A549 (cell line): ENCODE measurements around the gene BST2. TPM values are rescaled to one million over a fixed set of nuclear protein-coding genes. Genes with fewer than 3 reads are reported as not detected.

ENCODE experiments used
- ATAC-seq, 2 experiments: fragments of 200-7000 bp in 1 of 2; fragments of >200 bp in 1 of 2; cut with Nextera tagmentation in 1 of 2; cut with Tn5 transposase in 1 of 2; 3 replicates each; pipeline versions ENCODE4 v1.8.0 to v1.9.1; 2018 to 2020; ENCODE audit warnings: mild to moderate bottlenecking in 1 of 2, moderate library complexity in 1 of 2
- CTCF ChIA-PET: fragments of 300-600 bp; sonication (Branson Sonifier 250); formaldehyde crosslinking; extraction: SDS; loops from one replicate; lab custom pipeline; 2021; ENCODE audit warnings: antibody characterized with exemption, inconsistent platforms; lab: Yijun Ruan, JAX
- POLR2A ChIA-PET: fragments of 350-600 bp; formaldehyde crosslinking; extraction: SDS; loops from one replicate; lab custom pipeline; 2021; ENCODE audit warnings: antibody characterized with exemption, inconsistent platforms; lab: Yijun Ruan, JAX
- DNase-seq, 2 experiments: peaks; one replicate each; pipeline versions ENCODE4 v3.0.0 to v3.0.0-alpha.2; 2011 to 2016; ENCODE audit warnings: low read depth in 1 of 2, low spot score in 1 of 2
- FAIRE-seq: peaks from 2 replicates; lab custom pipeline; 2011; peaks lifted over from hg19 to GRCh38; lab: Jason Lieb, UNC
- H3K27ac ChIP-seq, 2 experiments: fragments of >200 bp; sonication (Bioruptor Twin); formaldehyde crosslinking; 3 replicates each; pipeline ENCODE4 v1.5.1; 2016 to 2017
- H3K4me1 ChIP-seq: fragments of >200 bp; sonication (Bioruptor Twin); formaldehyde crosslinking; 3 replicates; pipeline ENCODE4 v1.6.1; 2016
- H3K4me2 ChIP-seq: fragments of >200 bp; sonication (Bioruptor Twin); formaldehyde crosslinking; 3 replicates; pipeline ENCODE4 v1.6.1; 2016
- H3K4me3 ChIP-seq: fragments of >200 bp; sonication (Bioruptor Twin); formaldehyde crosslinking; 3 replicates; pipeline ENCODE4 v1.5.1; 2016
- H3K9me3 ChIP-seq: fragments of >200 bp; sonication (Bioruptor Twin); formaldehyde crosslinking; 3 replicates; pipeline ENCODE4 v1.6.1; 2016
- BCL3 ChIP-seq: fragments of >200 bp; sonication (Bioruptor Twin); formaldehyde crosslinking; IDR thresholded peaks from 3 replicates; pipeline ENCODE4 v1.6.1; 2016
- CEBPB ChIP-seq, 2 experiments: fragments of >200 bp in 1 of 2; sonication (Bioruptor Twin) in 1 of 2; formaldehyde crosslinking in 1 of 2; IDR thresholded peaks; 2 replicates each; pipeline ENCODE4 v1.6.1; 2012 to 2016
- CHD4 ChIP-seq: fragments of 200-600 bp; sonication (generic); IDR thresholded peaks from 2 replicates; pipeline ENCODE4 v1.6.1; 2016; ENCODE audit warnings: antibody characterized with exemption, mild to moderate bottlenecking, borderline replicate concordance
- E2F6 ChIP-seq: IDR thresholded peaks from 2 replicates; pipeline ENCODE4 v1.6.1; 2012; ENCODE audit warnings: low read depth, borderline replicate concordance
- EHF ChIP-seq: fragments of 250-450 bp; sonication (Bioruptor Pico); IDR thresholded peaks from 2 replicates; pipeline ENCODE4 v1.5.0; 2020; ENCODE audit warnings: mild to moderate bottlenecking
- FOSL2 ChIP-seq, 2 experiments: fragments of 450-650 bp in 1 of 2; fragments of >200 bp in 1 of 2; sonication (Bioruptor Twin) in 1 of 2; formaldehyde crosslinking; IDR thresholded peaks; 2 replicates each; pipeline versions ENCODE4 v1.5.0 to v1.6.1; 2016 to 2020; ENCODE audit warnings: mild to moderate bottlenecking in 1 of 2, moderate library complexity in 1 of 2
- JUNB ChIP-seq: fragments of >200 bp; sonication (Bioruptor Twin); formaldehyde crosslinking; IDR thresholded peaks from 2 replicates; pipeline ENCODE4 v1.6.1; 2016
- KDM5A ChIP-seq: fragments of 200-600 bp; sonication (generic); IDR thresholded peaks from 2 replicates; pipeline ENCODE4 v1.6.1; 2016; ENCODE audit warnings: antibody characterized with exemption, mild to moderate bottlenecking
- MAFK ChIP-seq: fragments of 450-650 bp; IDR thresholded peaks from 2 replicates; pipeline ENCODE4 v1.6.1; 2014; ENCODE audit not compliant: partially characterized antibody
- MAZ ChIP-seq: fragments of 150-350 bp; IDR thresholded peaks from 2 replicates; pipeline ENCODE4 v1.6.1; 2014; ENCODE audit warnings: antibody characterized with exemption, low read depth, low read length, borderline replicate concordance
- NFE2L2 ChIP-seq: fragments of 150-350 bp; conservative IDR thresholded peaks from 2 replicates; pipeline ENCODE4 v1.6.1; 2014; ENCODE audit warnings: low read length
- NPAS2 ChIP-seq: fragments of 250-450 bp; sonication (Bioruptor Pico); IDR thresholded peaks from 2 replicates; pipeline ENCODE4 v1.8.0; 2022; ENCODE audit warnings: mild to moderate bottlenecking, moderate library complexity, borderline replicate concordance
- POLR2A ChIP-seq: IDR thresholded peaks from 2 replicates; pipeline ENCODE4 v1.6.1; 2012; ENCODE audit warnings: mild to moderate bottlenecking, low read length
- RAD21 ChIP-seq, 2 experiments: fragments of >200 bp in 1 of 2; sonication (Bioruptor Twin) in 1 of 2; formaldehyde crosslinking in 1 of 2; IDR thresholded peaks in 1 of 2; conservative IDR thresholded peaks in 1 of 2; 2 replicates in 1 of 2; 3 replicates in 1 of 2; pipeline ENCODE4 v1.6.1; 2012 to 2018; ENCODE audit warnings: inconsistent platforms in 1 of 2
- SMC3 ChIP-seq: fragments of >200 bp; sonication (Bioruptor Twin); formaldehyde crosslinking; IDR thresholded peaks from 3 replicates; pipeline ENCODE4 v1.6.1; 2018; ENCODE audit warnings: inconsistent platforms
- USF2 ChIP-seq: fragments of 450-650 bp; IDR thresholded peaks from 2 replicates; pipeline ENCODE4 v1.6.1; 2014; ENCODE audit warnings: antibody characterized with exemption
- WGBS: methylation state at CpG from one replicate; pipeline ENCODE4 v1.1.6; 2017; ENCODE audit errors: missing lambda C conversion rate; 5-methylcytosine and 5-hydroxymethylcytosine counted together
- polyA plus RNA-seq, 4 experiments: library from polyadenylated mRNA; depleted of rRNA in 3 of 4; stranded (reverse); fragments of >200 nt; fragmentation: RNase III in 1 of 4; extraction: RNeasy Plus Mini Kit Qiagen cat#74134 plus additional on column Dnase treatment in 1 of 4; gene quantifications; 2 replicates in 3 of 4; 3 replicates in 1 of 4; pipeline ENCODE4 v1.2.3, GENCODE V29; 2011 to 2017
- TF ChIP-seq, protein P1 (sequence below): fragments of 150-350 bp; IDR thresholded peaks from 2 replicates; pipeline ENCODE4 v1.6.1; 2014; ENCODE audit warnings: low read depth, mild to moderate bottlenecking, low read length

Gene BST2
- polyA plus RNA-seq, 2 of the 4 experiments (the other 2 are of a cell fraction): 0.12 to 0.26 TPM

DNA sequence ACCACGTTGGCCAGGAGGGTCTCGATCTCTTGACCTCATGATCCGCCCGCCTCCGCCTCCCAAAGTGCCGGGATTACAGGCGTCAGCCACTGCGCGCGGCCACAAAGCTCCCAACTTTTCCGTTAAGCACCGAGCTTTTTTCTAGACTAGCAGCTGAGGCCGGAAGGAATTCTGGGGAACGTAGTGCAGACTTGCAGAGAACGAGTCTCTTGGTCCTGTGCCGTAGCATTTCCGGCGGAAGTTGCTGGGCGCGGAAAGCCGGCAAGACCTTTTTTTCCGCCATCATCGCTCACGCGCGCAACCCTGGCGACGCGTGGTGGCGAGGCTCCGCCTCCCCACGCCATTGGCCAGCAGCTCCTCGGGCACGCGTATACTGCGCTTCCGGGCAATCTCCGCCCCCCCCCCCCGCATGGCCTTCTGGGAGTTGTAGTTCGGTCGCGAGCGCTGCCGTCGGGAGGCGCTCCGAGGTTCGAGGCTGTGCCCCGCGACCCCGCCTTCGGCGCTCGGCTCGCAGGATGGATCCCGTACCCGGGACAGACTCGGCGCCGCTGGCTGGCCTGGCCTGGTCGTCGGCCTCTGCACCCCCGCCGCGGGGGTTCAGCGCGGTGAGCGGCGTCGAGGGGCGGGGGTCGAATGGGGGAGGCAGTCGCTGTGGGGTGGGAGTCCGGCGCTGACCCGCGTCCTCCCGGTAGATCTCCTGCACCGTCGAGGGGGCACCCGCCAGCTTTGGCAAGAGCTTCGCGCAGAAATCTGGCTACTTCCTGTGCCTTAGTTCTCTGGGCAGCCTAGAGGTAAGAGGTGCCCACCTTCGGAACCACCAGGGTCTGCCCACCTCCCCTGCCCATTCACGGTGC is 14.4 kb upstream of the BST2 start, which contains the start of gene MVB12A (continued):
- TF ChIP-seq E2F6: peak; percentile 65; the same call in 1 of the 2 replicates

- ChIA-PET POLR2A (interaction anchor here (0.7 to 1.2 kb wide), 6 partner anchors 8 to 440 kb away, joined by 3 to 5 read pairs (median 3); partner anchors contain the start of genes GTPBP3, RPL18A and TMEM221), CTCF (interaction anchor here (1.0 to 1.6 kb wide), 4 partner anchors 9 to 33 kb away, joined by 3 to 6 read pairs (median 6); partner anchors contain the start of genes CCDC194 and TMEM221)
- DNase-seq: no peak
- no peak for ATAC-seq
- no peaks in the 10 kb centered on the region for H3K9me3 ChIP-seq
- 0 out of 3 replicates have a peak, but pooled peaks cover 4% of the 10 kb centered on the region for H3K4me1 ChIP-seq
- H3K4me2 ChIP-seq: peak overlapping the region; percentile 73
- H3K27ac ChIP-seq: peak overlapping the region; percentile 72 to 90
- no peak for FAIRE-seq
- no peak for TF ChIP-seq USF2
- TF ChIP-seq EHF (CRISPR knock-in tag): no peak
- no peak for TF ChIP-seq MAFK
- TF ChIP-seq CHD4: no peak
- TF ChIP-seq POLR2A: no peak
- no peak for TF ChIP-seq KDM5A
- TF ChIP-seq BCL3: no peak
- TF ChIP-seq SMC3: no peak
- no peak for TF ChIP-seq CEBPB (IDR thresholded peaks at IDR 0.05)
- TF ChIP-seq, protein P1, sequence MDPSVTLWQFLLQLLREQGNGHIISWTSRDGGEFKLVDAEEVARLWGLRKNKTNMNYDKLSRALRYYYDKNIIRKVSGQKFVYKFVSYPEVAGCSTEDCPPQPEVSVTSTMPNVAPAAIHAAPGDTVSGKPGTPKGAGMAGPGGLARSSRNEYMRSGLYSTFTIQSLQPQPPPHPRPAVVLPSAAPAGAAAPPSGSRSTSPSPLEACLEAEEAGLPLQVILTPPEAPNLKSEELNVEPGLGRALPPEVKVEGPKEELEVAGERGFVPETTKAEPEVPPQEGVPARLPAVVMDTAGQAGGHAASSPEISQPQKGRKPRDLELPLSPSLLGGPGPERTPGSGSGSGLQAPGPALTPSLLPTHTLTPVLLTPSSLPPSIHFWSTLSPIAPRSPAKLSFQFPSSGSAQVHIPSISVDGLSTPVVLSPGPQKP: no peak
- TF ChIP-seq NFE2L2: no peak
- TF ChIP-seq FOSL2 (IDR thresholded peaks at IDR 0.05): no peak
- no peak for TF ChIP-seq FOSL2 (CRISPR knock-in tag; IDR thresholded peaks at IDR 0.05)
- TF ChIP-seq RAD21 (conservative IDR thresholded peaks at IDR 0.05 in 1 of 2, IDR thresholded peaks at IDR 0.05 in 1 of 2): no peak
- no peak for TF ChIP-seq MAZ
- no peak for TF ChIP-seq JUNB
- peak overlapping the region; percentile 52 for H3K4me3 ChIP-seq
- WGBS: under 1% methylated on average over 8 of the region's 8 CpGs
Observed at GRCh38 chr19:17419154-17419620, 13.8 kb upstream of the BST2 start.

- H3K27ac ChIP-seq: peak overlapping the region; percentile 72 to 90
Observed at GRCh38 chr19:17418710-17419109, 13.3 kb upstream of the BST2 start.

More at GRCh38 chr19:17418710-17419109, 13.3 kb upstream of the BST2 start:
- no peak for TF ChIP-seq NPAS2 (CRISPR knock-in tag)
- 0 out of 3 replicates have a peak, but pooled peaks cover 4% of the 10 kb centered on the region for H3K4me1 ChIP-seq
- peak overlapping the region; percentile 52; the same call in 2 of the 3 replicates for H3K4me3 ChIP-seq
- ChIA-PET POLR2A (interaction anchor here (1.0 kb wide), 1 partner anchor 441 kb away, joined by 3 read pairs; the partner anchor contains the start of gene RPL18A), CTCF (interaction anchor here (1.4 kb wide), 1 partner anchor 10 kb away, joined by 3 read pairs; no protein-coding TSS in a partner anchor)
- DNase-seq (no peak), FAIRE-seq (no peak), ATAC-seq (no peak)
- H3K9me3 ChIP-seq: no peaks in the 10 kb centered on the region
- 62% methylated on average over 3 of the region's 3 CpGs for WGBS
- H3K4me2 ChIP-seq: peak overlapping the region; percentile 73
